ENCODE measurements around the gene DMP1. TPM values are rescaled to one million over a fixed set of nuclear protein-coding genes. Genes with fewer than 3 reads are reported as not detected.
"Not testable (repeated sequence)": the region's sequence is repeated elsewhere in the genome, so short reads cannot be mapped to it uniquely, and the experiment has no call there.

Gene DMP1
- total RNA-seq, 2 experiments from 2014 or later = not detected

- no peak overlapping the region for H3K4me3 Mint-ChIP-seq
- no peaks in the 10 kb centered on the region for H3K4me1 Mint-ChIP-seq (ENCODE audit: low read depth)
- peaks cover 8% of the 10 kb centered on the region for H3K27me3 Mint-ChIP-seq (ENCODE audit: low read depth)
- H3K9me3 Mint-ChIP-seq = no peaks in the 10 kb centered on the region
- H3K27ac Mint-ChIP-seq = no peak overlapping the region
- intact Hi-C loops (cut with micrococcal nuclease) = no loop called here
- H3K36me3 Mint-ChIP-seq (ENCODE audit: low read depth) = no peaks in the 10 kb centered on the region
- no peak for DNase-seq
- CTCF ChIA-PET = no interaction called here
Measured at GRCh38 chr4:87650938-87651337, 858 bp downstream of the DMP1 start.

DNA sequence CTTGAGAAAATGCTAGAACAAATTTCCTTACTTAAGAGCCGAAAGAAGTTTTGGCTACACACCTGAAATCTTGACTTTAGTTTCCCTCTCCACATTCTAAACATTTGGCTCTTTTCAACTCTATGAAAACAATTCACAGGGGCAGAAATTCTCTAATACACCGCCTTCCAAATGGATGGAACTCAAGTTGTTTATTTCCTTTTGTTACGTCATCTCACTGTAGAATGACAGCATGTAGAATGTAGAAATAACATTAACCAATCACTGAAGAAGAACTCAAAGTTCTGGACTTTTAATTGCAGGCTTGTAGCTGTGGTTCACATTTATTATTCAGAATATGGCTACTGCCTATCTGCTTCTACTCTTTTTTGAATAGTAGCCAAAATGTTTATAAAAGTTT lies 1.9 kb downstream of the DMP1 start:
- Mint-ChIP-seq H3K4me3 (no peak overlapping the region), H3K27ac (no peak overlapping the region), H3K4me1 (ENCODE audit: low read depth) (no peaks in the 10 kb centered on the region), H3K36me3 (ENCODE audit: low read depth) (no peaks in the 10 kb centered on the region), H3K9me3 (no peaks in the 10 kb centered on the region), H3K27me3 (ENCODE audit: low read depth) (peaks cover 8% of the 10 kb centered on the region)
- DNase-seq = no peak
- intact Hi-C loops (cut with micrococcal nuclease) = no loop called here
- CTCF ChIA-PET = no interaction called here

- no peak for DNase-seq
- Mint-ChIP-seq H3K27ac (no peak overlapping the region), H3K4me3 (no peak overlapping the region), H3K9me3 (no peaks in the 10 kb centered on the region), H3K27me3 (ENCODE audit: low read depth) (peaks cover 8% of the 10 kb centered on the region), H3K36me3 (ENCODE audit: low read depth) (no peaks in the 10 kb centered on the region), H3K4me1 (ENCODE audit: low read depth) (no peaks in the 10 kb centered on the region)
- CTCF ChIA-PET = no interaction called here
- intact Hi-C loops (cut with micrococcal nuclease) = no loop called here
Measured at GRCh38 chr4:87654487-87655044, 4.5 kb downstream of the DMP1 start.

DNA sequence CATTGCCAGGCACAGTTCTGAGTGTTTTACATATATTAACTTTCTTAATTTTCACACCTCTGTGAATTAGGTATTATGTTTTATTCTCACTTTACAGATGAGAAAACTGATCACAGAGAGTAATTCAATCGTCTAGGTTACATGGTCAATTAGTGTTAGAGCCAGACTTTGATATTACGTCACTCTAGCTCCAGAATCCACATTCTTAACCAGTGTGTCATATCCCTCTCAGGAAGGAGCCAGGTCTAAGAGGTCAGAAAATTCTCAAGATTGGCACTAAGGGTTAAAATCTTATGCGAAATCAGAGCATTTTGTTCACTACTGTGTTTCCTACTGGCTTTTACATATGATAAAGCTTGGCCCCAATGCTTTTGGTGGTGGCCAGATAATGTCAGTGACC lies 7.4 kb downstream of the DMP1 start:
- CTCF ChIA-PET = no interaction called here
- DNase-seq = no peak
- Mint-ChIP-seq H3K4me1 (ENCODE audit: low read depth) (no peaks in the 10 kb centered on the region), H3K4me3 (no peak overlapping the region), H3K27me3 (ENCODE audit: low read depth) (peaks cover 5% of the 10 kb centered on the region), H3K36me3 (ENCODE audit: low read depth) (no peaks in the 10 kb centered on the region), H3K27ac (no peak overlapping the region), H3K9me3 (no peaks in the 10 kb centered on the region)
- intact Hi-C loops (cut with micrococcal nuclease) = no loop called here

GRCh38 chr4:87659247-87659931 lies 9.3 kb downstream of the DMP1 start:
- peaks cover 11% of the 10 kb centered on the region for H3K27me3 Mint-ChIP-seq (ENCODE audit: low read depth)
- H3K4me1 Mint-ChIP-seq (ENCODE audit: low read depth) = no peaks in the 10 kb centered on the region
- no peaks in the 10 kb centered on the region for H3K36me3 Mint-ChIP-seq (ENCODE audit: low read depth)
- intact Hi-C loops (cut with micrococcal nuclease) = no loop called here
- H3K4me3 Mint-ChIP-seq = no peak overlapping the region
- CTCF ChIA-PET = interaction anchor here (0.8 kb wide), 1 partner anchor 284 kb away, joined by 3 read pairs; no protein-coding TSS in a partner anchor
- no peak for DNase-seq
- no peak overlapping the region for H3K27ac Mint-ChIP-seq
- no peaks in the 10 kb centered on the region for H3K9me3 Mint-ChIP-seq

GRCh38 chr4:87662871-87663270 lies 12.8 kb downstream of the DMP1 start:
- Mint-ChIP-seq H3K4me1 (ENCODE audit: low read depth) (no peaks in the 10 kb centered on the region), H3K9me3 (no peaks in the 10 kb centered on the region), H3K4me3 (no peak overlapping the region), H3K27ac (no peak overlapping the region), H3K27me3 (ENCODE audit: low read depth) (peaks cover 11% of the 10 kb centered on the region), H3K36me3 (ENCODE audit: low read depth) (no peaks in the 10 kb centered on the region)
- CTCF ChIA-PET = interaction anchor here (0.6 to 0.9 kb wide), 2 partner anchors 17 to 122 kb away, joined by 3 read pairs; no protein-coding TSS in a partner anchor
- no peak for DNase-seq
- intact Hi-C loops (cut with micrococcal nuclease) = no loop called here

DNA sequence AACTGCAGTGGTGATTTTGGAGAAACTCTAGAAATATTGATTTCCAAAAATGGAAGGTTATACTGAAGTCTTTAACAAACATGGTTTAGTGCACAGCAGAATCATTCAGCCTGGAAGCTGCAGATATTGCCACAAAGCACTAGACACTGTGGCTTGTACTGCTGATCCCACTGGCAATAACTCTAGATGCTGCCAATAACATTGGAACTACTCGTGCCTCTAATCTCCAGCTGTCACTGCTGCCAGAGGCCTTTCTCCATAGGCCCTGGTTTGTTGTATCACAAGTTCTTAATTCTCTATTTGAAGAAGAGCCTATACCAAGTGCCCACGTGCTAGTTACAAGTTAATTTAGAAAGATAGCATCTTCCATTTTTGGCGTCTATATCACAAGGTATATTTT lies 19.3 kb downstream of the DMP1 start:
- no peaks in the 10 kb centered on the region for H3K36me3 Mint-ChIP-seq (ENCODE audit: low read depth)
- H3K4me1 Mint-ChIP-seq (ENCODE audit: low read depth) = no peaks in the 10 kb centered on the region
- H3K27ac Mint-ChIP-seq = no peak overlapping the region
- no peak overlapping the region for H3K4me3 Mint-ChIP-seq
- peaks cover 20% of the 10 kb centered on the region for H3K9me3 Mint-ChIP-seq
- DNase-seq = no peak
- intact Hi-C loops (cut with micrococcal nuclease) = no loop called here
- CTCF ChIA-PET = no interaction called here
- peaks cover 10% of the 10 kb centered on the region for H3K27me3 Mint-ChIP-seq (ENCODE audit: low read depth)

DNA sequence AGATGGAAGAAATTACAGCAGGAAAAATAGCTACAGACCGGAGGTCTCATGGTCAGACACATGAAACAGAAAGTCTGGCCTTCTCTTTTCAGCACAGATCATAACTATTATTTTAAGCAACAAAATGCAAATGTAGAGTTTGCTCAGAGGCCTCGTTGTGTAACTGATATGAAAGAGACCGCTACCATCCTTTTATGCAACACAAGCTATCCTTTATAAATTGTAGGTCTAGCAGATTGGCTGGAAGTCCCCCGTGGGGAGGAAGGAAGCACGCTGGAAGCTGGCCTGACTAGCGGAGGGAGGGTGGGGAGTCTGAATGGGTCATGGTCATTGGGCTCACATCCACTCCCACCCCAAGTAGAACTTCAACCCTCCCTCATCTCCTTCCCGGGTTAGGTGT lies 27.7 kb downstream of the DMP1 start:
- DNase-seq = no peak
- Mint-ChIP-seq H3K4me1 (ENCODE audit: low read depth) (no peaks in the 10 kb centered on the region), H3K4me3 (no peak overlapping the region), H3K36me3 (ENCODE audit: low read depth) (no peaks in the 10 kb centered on the region), H3K27ac (no peak overlapping the region), H3K27me3 (ENCODE audit: low read depth) (peaks cover 7% of the 10 kb centered on the region), H3K9me3 (peaks cover 9% of the 10 kb centered on the region)
- CTCF ChIA-PET = interaction anchor here (0.9 to 5.4 kb wide), 4 partner anchors 37 to 296 kb away, joined by 3 to 56 read pairs (median 4); no protein-coding TSS in a partner anchor
- intact Hi-C loops (cut with micrococcal nuclease) = loop anchor here (2.0 kb wide), 1 partner anchor 535 kb away; no protein-coding TSS in a partner anchor

GRCh38 chr4:87679449-87680169 lies 29.5 kb downstream of the DMP1 start:
- no peaks in the 10 kb centered on the region for H3K36me3 Mint-ChIP-seq (ENCODE audit: low read depth)
- H3K27me3 Mint-ChIP-seq (ENCODE audit: low read depth) = peaks cover 1% of the 10 kb centered on the region
- CTCF ChIA-PET = interaction anchor here (0.7 to 5.4 kb wide), 10 partner anchors 16 to 532 kb away, joined by 3 to 56 read pairs (median 4); no protein-coding TSS in a partner anchor
- H3K4me3 Mint-ChIP-seq = no peak overlapping the region
- H3K9me3 Mint-ChIP-seq = peaks cover 1% of the 10 kb centered on the region
- peak; percentile 37 for DNase-seq
- no peak overlapping the region for H3K27ac Mint-ChIP-seq
- no peaks in the 10 kb centered on the region for H3K4me1 Mint-ChIP-seq (ENCODE audit: low read depth)
- intact Hi-C loops (cut with micrococcal nuclease) = loop anchor here (1.0 to 2.0 kb wide), 4 partner anchors 160 to 533 kb away; no protein-coding TSS in a partner anchor

GRCh38 chr4:87680271-87680670 lies 30.2 kb downstream of the DMP1 start:
- no peaks in the 10 kb centered on the region for H3K9me3 Mint-ChIP-seq
- DNase-seq = no peak
- no peaks in the 10 kb centered on the region for H3K36me3 Mint-ChIP-seq (ENCODE audit: low read depth)
- CTCF ChIA-PET = interaction anchor here (0.6 to 5.4 kb wide), 10 partner anchors 15 to 531 kb away, joined by 3 to 56 read pairs (median 4); no protein-coding TSS in a partner anchor
- no peak overlapping the region for H3K27ac Mint-ChIP-seq
- no peaks in the 10 kb centered on the region for H3K27me3 Mint-ChIP-seq (ENCODE audit: low read depth)
- H3K4me1 Mint-ChIP-seq (ENCODE audit: low read depth) = no peaks in the 10 kb centered on the region
- H3K4me3 Mint-ChIP-seq = no peak overlapping the region
- intact Hi-C loops (cut with micrococcal nuclease) = no loop called here

DNA sequence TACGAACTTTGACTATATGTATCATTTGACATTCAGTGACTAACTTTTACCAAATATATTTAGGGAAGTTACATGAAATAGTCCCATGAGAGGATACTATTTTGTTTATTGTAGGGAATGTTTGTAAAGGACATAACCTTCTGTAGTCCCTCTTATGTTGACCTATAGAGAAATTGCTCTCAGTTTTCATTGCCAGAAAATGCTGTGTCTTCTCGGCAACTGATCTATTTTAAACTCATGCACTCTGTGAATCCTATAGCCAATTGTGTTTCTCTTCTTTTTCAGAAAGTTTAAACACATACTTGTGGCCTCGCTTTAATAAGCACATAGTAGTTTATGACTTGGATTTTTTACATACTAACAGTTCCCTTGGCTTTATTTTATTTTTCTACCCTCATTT lies 38.2 kb downstream of the DMP1 start:
- Mint-ChIP-seq H3K27ac (no peak overlapping the region), H3K27me3 (ENCODE audit: low read depth) (peaks cover 6% of the 10 kb centered on the region), H3K36me3 (ENCODE audit: low read depth) (peaks cover 1% of the 10 kb centered on the region), H3K9me3 (peaks cover 11% of the 10 kb centered on the region), H3K4me3 (no peak overlapping the region), H3K4me1 (ENCODE audit: low read depth) (no peaks in the 10 kb centered on the region)
- intact Hi-C loops (cut with micrococcal nuclease) = no loop called here
- no peak for DNase-seq
- CTCF ChIA-PET = no interaction called here

DNA sequence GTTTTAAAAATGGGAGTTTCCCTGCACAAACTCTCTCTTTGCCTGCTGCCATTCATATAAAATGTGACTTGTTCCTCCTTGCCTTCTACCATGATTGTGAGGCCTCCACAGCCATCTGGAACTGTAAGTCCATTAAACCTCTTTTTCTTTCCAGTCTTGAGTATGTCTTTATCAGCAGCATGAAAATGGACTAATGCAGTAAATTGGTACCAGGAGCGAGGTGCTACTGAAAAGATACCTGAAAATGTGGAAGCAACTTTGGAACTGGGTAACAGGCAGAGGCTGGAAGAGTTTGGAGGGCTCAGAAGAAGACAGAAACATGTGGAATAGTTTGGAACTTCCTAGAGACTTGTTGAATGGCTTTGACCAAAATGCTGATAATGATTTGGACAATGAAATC lies 40.9 kb downstream of the DMP1 start:
- peaks cover 12% of the 10 kb centered on the region for H3K9me3 Mint-ChIP-seq

More for the DNA sequence above, 40.9 kb downstream of the DMP1 start:
- DNase-seq; CTCF ChIA-PET; intact Hi-C loops (cut with micrococcal nuclease); H3K36me3 Mint-ChIP-seq (ENCODE audit: low read depth); H3K4me1 Mint-ChIP-seq (ENCODE audit: low read depth); H3K27me3 Mint-ChIP-seq (ENCODE audit: low read depth); H3K4me3 Mint-ChIP-seq; H3K27ac Mint-ChIP-seq: not testable (repeated sequence)
